GM21390 (cell line): Measurements from ENCODE around the gene ARPC1A.
"Not testable (repeated sequence)": the region's sequence is repeated elsewhere in the genome, so short reads cannot be mapped to it uniquely, and the experiment has no call there.

ENCODE experiments used
- ATAC-seq: cut with Tn5 transposase; IDR thresholded peaks from one replicate; pipeline ENCODE4 v1.9.1; 2021; ENCODE audit not compliant: unreplicated experiment

Gene ARPC1A

DNA sequence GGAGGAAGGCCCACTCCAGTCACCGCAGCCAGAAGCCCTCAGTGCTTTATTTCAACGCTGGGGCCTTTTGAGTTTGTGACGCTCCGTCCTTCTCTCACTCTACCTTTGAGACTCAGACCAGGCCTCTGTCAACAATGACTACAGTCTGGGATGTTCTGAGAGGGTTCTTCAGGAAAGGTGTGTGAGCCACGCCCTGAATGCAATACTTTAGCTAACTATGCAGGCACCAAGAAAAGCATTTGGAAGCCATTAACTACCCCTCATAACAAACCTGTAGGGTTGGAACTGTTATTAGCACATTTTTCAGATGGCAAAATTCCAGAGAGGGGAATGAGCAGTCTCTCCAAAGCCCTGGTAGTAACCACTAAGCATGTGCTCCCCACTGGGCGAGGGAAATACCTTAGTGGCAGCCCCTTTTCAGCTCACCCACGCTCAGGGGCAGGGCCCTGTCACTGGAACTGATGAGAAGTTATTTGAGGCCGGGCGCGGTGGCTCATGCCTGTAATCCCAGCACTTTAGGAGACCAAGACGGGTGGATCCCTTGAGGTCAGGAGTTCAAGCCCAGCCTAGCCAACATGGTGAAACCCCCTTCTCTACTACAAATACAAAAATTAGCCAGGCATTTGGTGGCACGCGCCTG is 43.2 kb downstream of the ARPC1A start:
- no peak for ATAC-seq

DNA sequence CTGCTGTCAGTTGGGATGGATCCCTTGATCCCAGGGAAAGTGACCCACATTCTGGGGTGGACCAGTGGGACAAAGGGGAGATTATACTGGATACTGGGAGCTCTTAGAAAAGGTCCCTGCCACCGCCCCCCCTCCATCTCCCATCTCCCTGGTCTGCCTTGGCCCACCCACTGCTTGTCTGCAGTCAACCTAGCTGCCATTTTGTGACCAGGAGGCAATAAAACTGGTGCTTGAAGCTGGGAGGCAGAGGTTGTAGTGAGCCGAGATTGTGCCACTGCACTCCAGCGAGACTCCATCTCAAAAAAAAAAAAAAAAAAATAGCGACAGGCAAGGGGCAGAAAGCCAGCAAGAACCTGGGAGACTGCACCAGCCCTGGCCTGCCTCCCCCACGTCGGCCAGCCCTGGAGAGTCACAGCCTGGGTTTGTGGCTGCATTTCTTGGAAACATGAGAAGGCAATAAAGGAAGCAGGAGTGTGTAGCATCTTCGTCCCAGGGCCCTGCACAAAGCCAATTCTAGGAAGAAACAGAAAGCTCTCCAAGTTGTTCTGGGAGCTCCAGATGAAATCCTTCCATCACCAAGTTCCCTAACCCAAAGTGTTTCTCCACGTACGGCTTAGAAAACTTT is 44.2 kb downstream of the ARPC1A start:
- no peak for ATAC-seq

DNA sequence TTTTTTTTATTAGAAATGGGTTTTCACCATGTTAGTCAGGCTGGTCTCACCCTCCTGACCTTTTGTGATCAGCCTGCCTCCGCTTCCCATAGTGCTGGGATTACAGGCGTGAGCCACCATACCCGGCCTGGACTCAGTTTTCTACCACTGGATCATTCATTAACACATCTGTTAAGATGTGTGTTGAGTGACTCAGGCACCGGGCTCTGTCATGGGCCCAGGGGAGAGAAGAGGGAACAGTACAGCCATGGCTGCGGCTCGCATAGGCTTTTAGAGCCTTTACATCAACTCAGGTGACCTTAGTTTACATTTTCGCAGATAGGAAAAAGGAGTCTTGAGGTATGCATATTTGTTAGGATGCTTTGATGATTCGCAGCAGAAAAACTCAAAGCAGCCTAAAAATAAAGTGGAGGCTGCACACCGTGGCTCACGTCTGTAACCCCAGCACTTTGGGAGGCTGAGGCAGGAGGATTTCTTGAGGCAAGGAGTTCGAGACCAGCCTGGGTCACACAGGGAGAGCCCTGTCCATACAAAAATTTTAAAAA is 45.8 kb downstream of the ARPC1A start:
- no peak for ATAC-seq

DNA sequence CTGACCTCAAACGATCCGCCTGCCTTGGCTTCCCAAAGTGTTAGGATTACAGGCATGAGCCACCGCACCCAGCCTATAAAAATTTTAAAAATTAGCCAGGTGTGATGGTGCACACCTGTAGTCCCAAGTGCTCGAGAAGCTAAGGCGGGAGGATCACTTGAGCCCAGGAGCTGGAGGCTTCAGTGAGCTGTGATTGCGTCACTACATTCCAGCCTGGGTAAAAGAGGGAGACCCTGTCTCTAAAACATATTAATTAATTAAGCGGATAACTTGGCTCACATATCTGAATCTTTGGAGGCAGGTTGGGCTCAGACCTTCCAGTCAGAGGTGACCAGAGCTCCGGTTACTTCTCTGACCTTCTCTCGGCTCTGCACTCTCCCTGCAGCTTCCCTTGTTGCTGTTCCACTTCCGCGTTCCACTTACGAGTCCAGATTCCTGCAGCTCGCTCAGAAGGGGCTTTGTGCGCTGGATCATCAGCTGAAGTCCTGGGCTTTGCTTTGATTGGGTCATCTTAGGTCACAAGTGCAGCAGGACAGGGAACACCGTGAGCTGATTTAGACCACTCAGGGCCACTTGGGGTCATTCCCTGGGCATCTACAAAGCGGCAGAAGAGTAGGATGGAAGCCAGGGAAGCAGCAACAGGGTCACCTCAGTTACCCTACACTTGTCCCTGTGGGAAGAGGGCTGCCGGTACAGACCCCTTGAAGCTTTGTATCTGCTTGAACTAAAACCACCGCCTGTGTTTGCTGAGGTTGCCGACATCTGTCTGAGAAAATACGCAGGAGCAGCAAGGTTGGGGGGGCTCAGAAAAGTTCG is 46.8 kb downstream of the ARPC1A start:
- no peak for ATAC-seq

DNA sequence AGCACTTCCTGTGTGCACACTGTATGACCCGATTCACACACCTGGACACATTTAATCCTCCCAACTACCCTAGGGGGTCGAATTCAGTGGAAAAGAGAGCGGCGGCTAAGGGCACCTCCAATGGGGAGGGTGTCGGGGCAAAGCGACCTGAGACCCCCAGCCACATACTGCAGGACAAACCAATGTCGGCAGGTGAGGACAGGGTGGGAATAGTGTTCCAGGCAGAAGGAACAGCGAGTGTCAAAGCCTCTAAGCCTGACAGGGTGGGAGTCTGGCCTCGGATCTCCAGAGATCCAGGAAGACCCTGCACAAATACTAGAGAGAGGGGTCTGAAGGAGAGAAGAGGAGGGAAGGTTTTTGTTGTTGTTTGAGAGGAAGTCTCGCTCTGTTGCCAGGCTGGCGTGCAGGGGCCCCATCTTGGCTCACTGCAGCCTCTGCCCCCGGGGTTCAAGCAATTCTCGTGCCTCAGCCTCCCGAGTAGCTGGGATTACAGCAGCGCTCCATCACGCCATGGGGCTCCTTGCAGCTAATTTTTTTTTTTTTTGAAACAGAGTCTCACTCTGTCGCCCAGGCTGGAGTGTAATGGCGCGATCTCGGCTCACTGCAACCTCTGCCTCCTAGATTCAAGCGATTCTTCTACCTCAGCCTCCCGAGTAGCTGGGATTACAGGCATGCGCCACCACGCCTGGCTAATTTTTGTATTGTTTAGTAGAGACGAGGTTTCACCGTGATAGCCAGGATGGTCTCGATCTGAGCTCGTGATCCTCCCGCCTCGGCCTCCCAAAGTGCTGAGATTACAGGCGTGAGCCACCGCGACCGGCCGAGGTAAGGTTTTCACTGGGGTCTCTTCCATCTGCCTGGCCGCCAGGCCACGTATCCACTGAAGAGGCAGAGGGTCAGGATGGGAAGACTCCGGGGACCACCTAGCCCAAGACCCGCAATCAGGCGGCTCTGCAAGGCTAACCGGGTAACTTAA is 47.7 kb downstream of the ARPC1A start:
- no peak for ATAC-seq

DNA sequence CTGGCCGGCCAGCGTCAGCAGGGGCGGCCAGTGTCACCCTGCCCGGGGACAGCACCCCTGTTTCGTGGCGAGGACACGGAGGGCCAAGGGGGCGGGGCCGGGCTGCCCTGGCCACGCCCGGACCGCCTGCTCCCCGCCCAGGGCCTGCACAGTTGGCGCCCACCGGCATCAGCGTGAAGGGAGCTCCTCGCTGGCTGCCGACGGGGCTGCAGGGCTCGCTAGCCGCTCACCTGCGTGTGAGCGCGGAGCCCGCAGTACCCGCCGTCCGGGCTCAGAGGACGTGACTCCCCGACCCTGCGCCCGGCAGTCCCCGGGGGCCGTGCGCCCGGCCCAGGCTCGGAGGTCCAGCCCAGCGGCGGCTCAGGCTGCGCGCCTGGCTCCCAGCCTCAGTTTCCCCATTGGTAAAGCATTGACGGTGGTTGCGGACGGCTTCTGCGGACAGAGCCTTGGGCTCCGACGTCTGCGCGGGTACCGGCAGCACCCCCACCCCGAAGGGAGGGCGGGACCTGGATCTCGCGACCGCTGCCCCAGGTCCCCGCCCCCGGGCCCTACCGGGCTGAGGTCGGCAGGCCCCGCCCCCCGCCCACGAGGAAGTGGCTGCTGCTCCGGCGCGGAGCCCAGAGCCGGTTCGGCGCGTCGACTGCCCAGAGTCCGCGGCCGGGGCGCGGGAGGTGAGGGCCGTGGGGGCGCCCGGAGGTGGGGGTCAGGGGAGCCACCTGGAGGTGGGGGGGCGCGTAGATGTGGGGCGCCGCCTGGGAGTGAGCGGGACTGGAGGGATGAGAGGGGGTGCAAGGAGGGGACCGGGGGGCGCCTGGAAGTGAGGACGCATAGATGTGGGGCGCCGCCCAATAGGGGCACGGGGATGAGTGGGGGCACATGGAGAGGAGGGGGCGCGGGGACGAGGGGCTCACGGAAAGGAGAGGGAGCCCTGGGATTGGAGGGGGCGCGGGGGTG is 48.7 kb downstream of the ARPC1A start, which contains the start of gene ARPC1B:
TSS of gene ARPC1B (plus strand) at position 620 of the 954 bp plus-strand sequence. CDS start 10,985 bp downstream, outside the sequence.
- peak; percentile 57 for ATAC-seq

DNA sequence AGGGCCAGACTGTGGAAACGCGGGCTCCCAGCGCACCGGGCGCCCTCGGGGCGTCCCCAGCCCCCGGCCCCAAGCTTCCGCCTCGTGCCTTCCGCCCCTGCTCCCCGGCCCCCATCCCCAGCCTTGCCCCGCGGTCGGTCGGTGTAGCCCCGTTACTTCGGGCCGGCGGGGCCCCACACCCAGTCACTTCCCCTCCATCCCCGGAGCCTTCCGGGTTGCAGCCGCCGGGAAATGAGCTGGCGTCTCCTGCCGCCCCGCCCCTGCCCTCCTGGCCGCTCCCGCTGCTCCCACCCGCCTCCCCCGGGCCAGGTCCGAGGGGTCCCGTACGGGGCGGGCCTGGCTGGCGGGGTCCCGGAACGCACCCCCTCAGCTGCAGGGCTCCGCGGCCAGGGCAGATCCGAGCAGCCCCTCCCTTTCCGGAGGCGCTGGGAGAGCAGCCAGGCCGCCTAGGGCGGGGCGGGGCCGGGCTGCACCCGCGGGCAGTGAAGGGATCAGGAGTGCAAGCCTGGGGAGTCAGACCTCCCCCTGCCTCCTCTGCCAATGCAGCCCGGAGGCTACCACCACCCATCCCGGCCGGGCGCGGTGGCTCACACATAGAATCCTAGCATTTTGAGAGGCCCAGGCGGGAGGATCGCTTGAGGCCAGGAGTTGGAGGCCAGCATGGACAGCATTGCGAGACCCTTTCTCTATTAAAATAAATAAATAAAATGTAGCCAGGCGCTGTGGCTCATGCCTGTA is 49.5 kb downstream of the ARPC1A start:
- ATAC-seq, result peak; percentile 44

DNA sequence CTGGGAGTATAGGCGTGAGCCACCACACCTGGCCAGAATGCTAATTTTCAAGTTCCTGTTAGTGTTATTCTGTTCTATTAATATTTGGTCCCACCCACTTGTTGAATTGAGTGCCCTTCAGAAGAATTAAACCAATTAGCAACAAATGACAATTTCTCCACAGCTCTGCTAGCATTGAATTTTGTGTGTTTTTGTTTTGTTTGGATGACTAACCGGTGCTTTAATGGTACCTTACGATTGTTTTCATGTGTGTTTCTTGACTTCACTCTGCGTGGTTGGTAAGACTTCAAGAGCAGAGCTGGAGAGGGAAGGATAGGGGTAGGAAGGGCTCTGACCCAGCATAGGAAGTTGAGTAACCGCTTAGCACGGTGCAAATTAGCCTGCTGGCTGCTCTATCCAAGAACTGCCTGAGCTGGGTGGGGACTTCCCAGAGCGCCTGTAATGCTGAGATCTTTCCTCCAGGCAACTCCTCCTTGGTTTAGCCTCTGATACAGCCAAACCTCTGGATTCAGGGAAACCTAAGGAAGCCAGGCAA is 53.4 kb downstream of the ARPC1A start:
- no peak for ATAC-seq

DNA sequence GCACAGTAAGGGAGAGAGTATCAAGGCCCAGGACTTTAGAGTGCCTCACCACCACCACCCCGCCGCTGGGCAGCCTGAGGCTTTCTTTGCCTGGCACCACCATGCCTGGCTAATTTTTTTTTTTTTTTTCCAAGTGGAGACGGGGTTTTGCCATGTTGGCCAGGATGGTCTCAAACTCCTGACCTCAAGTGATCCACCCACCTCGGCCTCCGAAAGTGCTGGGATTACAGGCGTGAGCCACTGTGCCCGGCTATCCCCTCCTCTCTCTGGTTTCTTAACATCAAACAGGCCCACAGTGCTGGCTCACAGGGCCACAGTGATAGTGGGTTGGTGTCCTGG is 54.0 kb downstream of the ARPC1A start:
- not testable (repeated sequence) for ATAC-seq

DNA sequence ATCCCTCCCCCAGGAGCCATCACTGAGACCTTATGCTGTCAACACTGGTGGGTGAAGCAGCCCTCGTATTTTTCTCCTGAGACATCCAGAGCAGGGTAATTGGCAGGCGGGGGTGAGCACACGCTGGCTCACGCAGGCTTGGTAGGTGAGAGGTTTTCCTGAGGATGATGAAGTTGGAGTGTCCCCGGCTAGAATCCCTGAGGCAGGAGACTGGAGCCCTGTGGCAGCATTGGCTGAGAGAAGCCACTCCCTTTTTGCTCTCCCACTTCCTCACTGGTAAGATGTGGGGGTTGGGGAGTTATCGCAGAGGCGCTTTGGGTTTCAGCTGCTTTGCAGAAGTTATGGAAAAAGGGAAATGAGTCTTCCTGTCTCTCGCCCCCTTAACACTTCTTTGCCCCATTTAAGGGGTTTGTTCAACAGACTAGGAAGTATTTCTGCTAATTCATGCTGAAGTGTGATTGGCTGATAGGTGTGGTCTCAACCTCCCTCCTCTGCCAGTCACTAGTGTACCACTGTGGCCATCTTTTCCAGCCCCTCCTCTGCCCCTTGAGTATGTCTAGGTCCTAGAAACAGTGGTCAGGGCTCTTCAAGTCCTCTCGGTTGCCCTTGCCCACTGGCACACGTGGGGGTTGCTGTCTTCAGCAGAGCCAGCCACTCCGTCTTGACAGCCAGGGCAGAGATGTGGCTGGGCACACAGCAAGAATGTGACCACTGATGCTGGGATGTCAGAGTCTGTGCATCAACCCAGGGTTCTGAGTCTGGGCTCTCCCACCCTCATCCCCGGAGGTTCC is 54.5 kb downstream of the ARPC1A start:
- peak; percentile 50 for ATAC-seq

DNA sequence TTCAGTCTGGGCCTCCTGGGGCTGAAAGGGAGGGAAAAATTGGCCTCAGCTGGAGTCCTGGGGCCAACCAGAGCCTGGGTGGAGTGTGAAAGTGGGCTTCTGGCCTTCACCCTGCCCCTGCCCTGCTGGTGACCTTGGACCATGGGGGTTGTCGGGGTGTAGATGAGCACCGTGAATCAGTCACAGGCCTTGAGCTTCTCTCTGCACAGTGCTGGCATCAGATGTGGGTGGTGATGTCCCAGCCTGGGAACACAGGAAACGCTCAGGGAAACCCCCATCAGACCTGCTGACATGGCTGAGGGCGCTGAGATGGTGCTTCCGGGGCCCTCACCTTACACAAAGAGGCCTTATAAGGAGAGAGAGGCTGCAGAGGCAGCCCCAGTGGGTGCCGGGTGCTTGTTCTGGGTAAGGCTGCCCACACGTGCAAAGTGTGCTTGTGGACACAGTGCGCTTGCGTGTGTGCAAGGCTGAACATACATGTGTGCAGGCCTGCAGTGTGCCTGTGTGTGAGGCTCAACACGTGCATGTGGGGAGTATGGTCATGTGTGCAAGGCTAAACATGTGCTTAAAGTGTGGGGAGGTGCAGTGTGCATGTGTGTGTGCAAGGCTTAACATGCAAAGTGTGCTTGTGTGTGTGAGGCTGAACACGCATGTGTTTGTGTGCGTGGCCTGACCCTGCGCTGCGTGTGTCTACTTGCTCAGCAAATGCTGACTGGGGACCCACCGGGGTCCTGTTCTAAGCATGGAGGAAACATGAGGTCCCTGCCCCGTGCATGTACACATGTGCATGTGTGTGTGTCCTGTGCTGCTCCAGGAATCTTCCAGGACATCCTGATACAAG is 55.3 kb downstream of the ARPC1A start:
- ATAC-seq, result peak; percentile 69

DNA sequence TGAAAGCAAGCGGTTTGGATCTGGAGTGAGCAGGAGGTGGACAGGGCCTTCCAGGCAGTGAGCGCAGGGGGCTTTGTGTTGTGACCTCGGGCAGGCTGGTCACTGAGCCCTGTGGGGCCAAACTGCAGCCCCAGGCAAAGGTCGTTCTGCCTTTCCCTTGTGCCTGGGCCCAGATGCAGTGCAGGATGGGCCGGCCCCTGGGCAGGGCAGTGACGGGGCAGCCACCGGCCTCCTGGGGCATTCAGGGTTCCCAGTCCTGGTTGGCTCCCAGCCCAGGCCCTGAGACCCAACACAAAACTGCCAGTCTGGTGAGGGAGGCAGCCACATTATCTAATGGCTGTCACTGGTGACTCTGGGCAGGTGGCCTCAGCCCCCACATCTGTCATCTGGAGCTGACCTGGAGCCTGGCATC is 56.0 kb downstream of the ARPC1A start:
- no peak for ATAC-seq

DNA sequence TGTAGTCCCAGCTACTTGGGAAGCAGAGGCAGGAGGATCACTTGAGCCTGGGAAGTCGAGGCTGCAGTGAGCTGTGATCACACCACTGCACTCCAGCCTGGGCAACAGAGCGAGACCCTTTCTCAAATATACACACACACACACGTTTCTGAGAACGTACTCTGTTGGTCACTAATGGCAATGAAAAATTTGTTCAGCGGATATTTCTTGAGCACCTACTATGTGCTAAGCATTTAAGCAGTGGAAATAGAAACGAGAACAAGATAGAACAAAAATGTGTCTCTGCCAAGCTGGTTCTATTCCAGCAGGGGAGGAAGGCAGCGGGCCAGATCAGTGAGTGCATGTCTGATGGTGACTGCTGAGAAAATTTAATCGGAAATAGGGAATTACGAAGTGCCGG is 57.5 kb downstream of the ARPC1A start:
- no peak for ATAC-seq

DNA sequence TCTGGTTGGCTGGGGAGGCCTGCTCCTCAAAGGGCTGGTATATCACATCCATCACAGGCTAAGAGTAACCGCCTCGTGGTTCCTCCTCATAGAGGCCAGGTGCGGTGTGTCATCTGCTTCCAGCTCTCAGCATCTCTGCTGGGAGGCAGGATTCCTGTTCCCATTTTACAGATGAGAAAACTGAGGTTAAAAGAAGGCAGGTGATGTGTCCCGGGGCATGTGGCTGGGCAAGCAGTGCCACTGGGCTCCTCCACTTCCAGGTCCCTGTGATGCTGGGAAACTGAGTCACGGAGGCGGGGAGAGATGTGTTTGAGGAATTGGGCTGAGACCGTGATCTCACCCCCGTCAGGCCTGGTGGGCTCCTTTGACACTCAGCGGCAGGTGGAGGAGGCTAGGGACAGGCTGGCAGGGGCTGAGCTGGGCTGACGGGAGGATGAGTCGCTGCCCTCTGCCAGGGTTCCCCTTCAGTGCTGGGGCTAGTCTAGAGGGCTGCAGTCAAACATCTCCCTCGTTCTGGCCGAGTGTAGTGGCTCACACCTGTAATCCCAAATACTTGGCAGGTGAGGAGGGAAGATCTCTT is 58.2 kb downstream of the ARPC1A start:
- ATAC-seq, result no peak

DNA sequence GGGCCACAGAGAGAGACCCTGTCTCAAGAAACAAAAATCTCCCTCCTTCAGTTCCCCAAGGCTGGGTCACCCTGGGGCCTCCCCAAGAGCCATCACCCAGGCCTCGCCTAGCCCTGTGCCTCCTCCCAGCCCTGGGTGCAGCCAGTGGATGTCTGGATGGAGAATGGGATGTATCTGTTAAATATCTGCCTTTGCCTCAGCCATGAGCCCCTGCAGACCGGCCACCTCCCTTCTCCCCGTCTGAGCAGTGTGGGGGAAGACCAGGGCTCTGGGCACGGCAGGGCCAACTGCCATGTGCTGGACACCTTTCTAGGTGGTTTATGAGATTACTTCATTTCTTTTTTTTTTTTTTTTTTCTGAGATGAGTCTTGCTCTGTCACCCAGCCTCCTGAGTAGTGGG is 58.8 kb downstream of the ARPC1A start:
- ATAC-seq, result no peak

DNA sequence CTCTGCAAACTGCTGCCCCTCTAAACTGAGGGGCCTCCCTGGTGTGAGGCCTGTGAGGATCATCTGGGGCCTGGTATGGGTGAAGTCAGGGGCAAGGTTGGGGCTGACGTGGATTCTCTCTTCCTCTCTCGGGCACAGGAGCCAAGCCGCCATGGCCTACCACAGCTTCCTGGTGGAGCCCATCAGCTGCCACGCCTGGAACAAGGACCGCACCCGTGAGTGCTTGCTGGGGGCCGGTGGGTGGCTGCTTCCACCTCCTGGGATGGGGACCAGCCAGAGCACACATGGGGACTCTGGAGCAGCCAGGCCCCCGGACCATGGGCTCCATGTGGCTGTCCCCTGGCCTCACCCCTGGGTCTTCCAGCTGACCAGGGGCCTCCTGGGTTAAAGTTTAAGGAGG is 59.9 kb downstream of the ARPC1A start:
- ATAC-seq, result no peak
